DMS79 treated with DMSO at 0.1 percent for 48 hours (cell line): ENCODE measurements around the gene RALGPS1.
A peak's percentile ranks its signal among the peaks of the same experiment; 100 is the strongest.

Experiments used
- DNase-seq: peaks from one replicate; lab custom pipeline; 2025; lab: John Stamatoyannopoulos, UW

The RALGPS1 gene

GRCh38 chr9:127121628-127122175 is 207.1 kb downstream of the RALGPS1 start:
- peak; percentile 32 for DNase-seq

- peak; percentile 76 for DNase-seq
Measured at GRCh38 chr9:127122176-127123063, 207.8 kb downstream of the RALGPS1 start, which contains the start of gene ANGPTL2. Gene ANGPTL2, minus strand, starts transcription at chr9:127122635. Its CDS starts 13,904 bp downstream, at chr9:127108731.

- DNase-seq = peak; percentile 81
Measured at GRCh38 chr9:127123064-127123890, 208.7 kb downstream of the RALGPS1 start.

- DNase-seq = no peak
Measured at GRCh38 chr9:127124111-127124531, 209.5 kb downstream of the RALGPS1 start.

- DNase-seq = no peak
Measured at GRCh38 chr9:127124792-127125191, 210.2 kb downstream of the RALGPS1 start.

- DNase-seq = no peak
Measured at GRCh38 chr9:127126971-127127370, 212.4 kb downstream of the RALGPS1 start.

- DNase-seq = no peak
Measured at GRCh38 chr9:127128341-127129072, 213.9 kb downstream of the RALGPS1 start.

GRCh38 chr9:127129073-127129717 is 214.6 kb downstream of the RALGPS1 start:
- DNase-seq = no peak

- no peak for DNase-seq
Measured at GRCh38 chr9:127129718-127130085, 215.1 kb downstream of the RALGPS1 start.

- DNase-seq = no peak
Measured at GRCh38 chr9:127130235-127130634, 215.7 kb downstream of the RALGPS1 start.

GRCh38 chr9:127130661-127131538 is 216.3 kb downstream of the RALGPS1 start:
- no peak for DNase-seq

GRCh38 chr9:127131871-127132270 is 217.3 kb downstream of the RALGPS1 start:
- no peak for DNase-seq

- no peak for DNase-seq
Measured at GRCh38 chr9:127132375-127132774, 217.8 kb downstream of the RALGPS1 start.

GRCh38 chr9:127132921-127133647 is 218.5 kb downstream of the RALGPS1 start:
- peak; percentile 37 for DNase-seq

- no peak for DNase-seq
Measured at GRCh38 chr9:127133739-127134167, 219.2 kb downstream of the RALGPS1 start.

- DNase-seq = no peak
Measured at GRCh38 chr9:127135056-127135745, 220.6 kb downstream of the RALGPS1 start.

- DNase-seq = no peak
Measured at GRCh38 chr9:127136081-127136879, 221.7 kb downstream of the RALGPS1 start.
